Adipocyte (in vitro differentiated cells): Measurements from ENCODE around the gene FBXO4.
"Not testable (repeated sequence)": the region's sequence is repeated elsewhere in the genome, so short reads cannot be mapped to it uniquely, and the experiment has no call there.

Source experiments
- DNase-seq: peaks from one replicate; pipeline ENCODE4 v3.0.0-alpha.2; 2015; ENCODE audit warnings: low read depth
- H3K27me3 ChIP-seq: replicated peaks from 2 replicates; pipeline ENCODE4 v1.7.0; 2013; ENCODE audit warnings: mild to moderate bottlenecking, low read length, moderate library complexity; ENCODE audit not compliant: control insufficient read depth, insufficient read depth
- H3K36me3 ChIP-seq: 2 replicates; pipeline ENCODE4 v1.7.0; 2013; ENCODE audit warnings: low read length, mild to moderate bottlenecking, moderate library complexity; ENCODE audit not compliant: control insufficient read depth, insufficient read depth, severe bottlenecking
- H3K4me1 ChIP-seq: 2 replicates; pipeline ENCODE4 v1.7.0; 2013; ENCODE audit warnings: mild to moderate bottlenecking, low read length, moderate library complexity; ENCODE audit not compliant: control insufficient read depth, insufficient read depth
- H3K4me3 ChIP-seq: 2 replicates; pipeline ENCODE4 v1.7.0; 2013; ENCODE audit warnings: mild to moderate bottlenecking, low read length, moderate library complexity
- H3K9ac ChIP-seq: 2 replicates; pipeline ENCODE4 v1.7.0; 2013; ENCODE audit warnings: mild to moderate bottlenecking, low read length, moderate library complexity
- H3K9me3 ChIP-seq: 2 replicates; pipeline ENCODE4 v1.7.0; 2013; ENCODE audit warnings: mild to moderate bottlenecking, low read length, moderate library complexity; ENCODE audit not compliant: control insufficient read depth

The FBXO4 gene

DNA sequence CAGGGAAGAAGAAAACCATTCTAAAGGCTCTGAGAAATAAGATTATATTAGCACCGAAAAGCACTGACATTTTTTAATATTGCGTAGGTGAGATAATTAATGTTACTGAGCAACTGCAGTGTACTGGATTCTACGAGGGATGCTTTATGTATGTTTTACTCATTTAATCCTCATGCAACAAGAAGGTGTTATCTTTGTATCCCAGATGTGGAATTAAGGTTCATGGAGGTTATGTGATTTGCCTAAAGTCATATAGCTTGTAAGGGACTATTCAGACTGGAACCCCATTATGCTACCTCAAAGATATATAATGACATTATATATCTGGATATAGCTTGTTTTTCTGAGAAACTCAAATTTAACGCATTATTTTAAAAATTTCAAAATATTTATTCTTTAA is 2.5 kb downstream of the FBXO4 start:
- no peak for DNase-seq
- no peaks in the 10 kb centered on the region for H3K9me3 ChIP-seq
- peaks cover 10% of the 10 kb centered on the region for H3K36me3 ChIP-seq
- H3K9ac ChIP-seq, result no peak overlapping the region
- peaks cover 11% of the 10 kb centered on the region for H3K4me1 ChIP-seq
- no peak overlapping the region for H3K4me3 ChIP-seq
- H3K27me3 ChIP-seq, result no peaks in the 10 kb centered on the region

DNA sequence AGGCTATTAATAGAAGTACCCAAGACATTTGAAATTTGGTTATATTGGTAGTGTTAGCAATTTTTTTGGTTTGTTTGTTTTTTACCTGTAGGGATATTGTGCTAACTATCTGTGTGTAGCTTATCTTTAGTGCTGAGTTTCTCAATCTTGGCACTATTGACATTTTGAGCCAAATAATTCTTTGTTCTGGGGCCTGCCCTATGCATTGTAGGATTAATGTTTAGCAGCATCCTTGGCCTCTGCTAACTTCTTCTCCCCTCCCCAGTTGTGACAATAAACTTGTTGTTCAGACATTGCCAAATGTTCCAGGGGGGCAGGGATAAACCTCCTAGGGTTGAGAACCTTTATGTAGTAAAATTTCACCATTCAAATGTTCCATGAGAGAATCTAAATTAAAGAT is 4.0 kb downstream of the FBXO4 start:
- Histone ChIP-seq H3K36me3 (peaks cover 14% of the 10 kb centered on the region), H3K9ac (no peak overlapping the region), H3K9me3 (no peaks in the 10 kb centered on the region), H3K4me3 (no peak overlapping the region), H3K4me1 (peaks cover 11% of the 10 kb centered on the region), H3K27me3 (no peaks in the 10 kb centered on the region)
- DNase-seq, result no peak

DNA sequence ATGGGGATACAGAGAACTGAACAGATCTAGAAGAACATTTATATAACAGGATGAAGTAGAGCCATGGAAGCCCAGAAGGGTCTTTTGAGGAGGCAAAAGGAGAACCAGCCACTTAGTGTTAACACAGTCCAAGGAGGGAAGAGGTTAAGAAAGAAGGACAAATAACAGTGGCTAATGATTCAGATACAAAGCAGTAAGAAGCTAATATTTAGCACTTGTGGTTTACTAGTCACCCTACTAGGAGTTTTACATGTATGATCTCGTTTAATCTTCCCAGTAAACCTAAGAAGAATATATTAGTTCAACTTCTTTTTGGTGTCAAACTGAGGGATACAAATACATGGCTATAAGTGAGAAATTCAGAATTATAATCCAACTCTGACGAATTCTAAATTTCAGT is 7.7 kb downstream of the FBXO4 start:
- no peak for DNase-seq
- Histone ChIP-seq H3K36me3 (peaks cover 22% of the 10 kb centered on the region), H3K4me3 (no peak overlapping the region)

DNA sequence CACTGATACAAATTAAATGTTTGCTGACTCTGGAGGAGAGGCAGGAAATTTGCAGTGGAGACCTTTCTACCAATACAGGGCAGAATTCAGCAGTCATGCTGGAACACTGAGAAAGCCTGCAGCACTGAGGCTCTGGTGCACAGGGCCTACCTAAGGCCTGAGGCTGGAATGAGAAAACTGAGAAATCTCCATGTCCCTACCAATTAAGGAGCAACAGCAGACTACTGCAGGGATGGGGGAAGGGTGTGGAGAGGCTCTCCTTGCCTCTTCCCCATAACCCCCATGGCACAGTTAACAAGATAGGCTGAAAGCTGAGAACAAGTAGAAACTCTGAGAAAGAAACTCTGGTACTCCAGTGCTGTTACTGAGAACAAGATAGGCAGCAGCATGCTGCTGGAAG is 10.5 kb downstream of the FBXO4 start:
- H3K27me3 ChIP-seq, result no peaks in the 10 kb centered on the region
- no peaks in the 10 kb centered on the region for H3K9me3 ChIP-seq
- no peak overlapping the region for H3K9ac ChIP-seq
- no peak for DNase-seq
- no peak overlapping the region for H3K4me3 ChIP-seq
- H3K36me3 ChIP-seq, result peaks cover 28% of the 10 kb centered on the region
- H3K4me1 ChIP-seq, result no peaks in the 10 kb centered on the region

More for the DNA sequence above, 7.7 kb downstream of the FBXO4 start:
- Histone ChIP-seq H3K27me3 (no peaks in the 10 kb centered on the region), H3K9me3 (no peaks in the 10 kb centered on the region), H3K9ac (no peak overlapping the region), H3K4me1 (no peaks in the 10 kb centered on the region)

DNA sequence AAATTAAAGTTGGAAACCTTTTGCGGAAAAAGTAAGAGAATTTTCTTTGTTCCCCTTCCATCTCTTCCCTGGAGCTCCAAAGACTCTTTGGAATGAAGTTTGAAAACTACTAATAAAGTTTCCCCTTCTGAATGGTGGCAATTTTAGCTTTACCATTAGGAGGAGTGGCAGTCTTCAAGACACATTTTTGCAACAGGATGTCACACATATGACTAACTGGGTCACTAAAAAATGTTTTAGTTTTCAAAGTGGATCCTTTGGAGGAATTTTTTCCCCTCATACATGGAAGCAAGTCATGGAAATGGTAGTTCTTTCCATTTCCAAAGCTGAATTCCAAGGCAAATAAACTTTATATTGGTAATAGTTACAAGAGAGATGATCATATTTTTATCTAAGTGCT is 15.6 kb downstream of the FBXO4 start:
- H3K36me3 ChIP-seq, result peaks cover 22% of the 10 kb centered on the region
- H3K9ac ChIP-seq, result no peak overlapping the region
- DNase-seq, result peak; percentile 3
- no peaks in the 10 kb centered on the region for H3K4me1 ChIP-seq
- no peaks in the 10 kb centered on the region for H3K27me3 ChIP-seq
- no peaks in the 10 kb centered on the region for H3K9me3 ChIP-seq
- no peak overlapping the region for H3K4me3 ChIP-seq

DNA sequence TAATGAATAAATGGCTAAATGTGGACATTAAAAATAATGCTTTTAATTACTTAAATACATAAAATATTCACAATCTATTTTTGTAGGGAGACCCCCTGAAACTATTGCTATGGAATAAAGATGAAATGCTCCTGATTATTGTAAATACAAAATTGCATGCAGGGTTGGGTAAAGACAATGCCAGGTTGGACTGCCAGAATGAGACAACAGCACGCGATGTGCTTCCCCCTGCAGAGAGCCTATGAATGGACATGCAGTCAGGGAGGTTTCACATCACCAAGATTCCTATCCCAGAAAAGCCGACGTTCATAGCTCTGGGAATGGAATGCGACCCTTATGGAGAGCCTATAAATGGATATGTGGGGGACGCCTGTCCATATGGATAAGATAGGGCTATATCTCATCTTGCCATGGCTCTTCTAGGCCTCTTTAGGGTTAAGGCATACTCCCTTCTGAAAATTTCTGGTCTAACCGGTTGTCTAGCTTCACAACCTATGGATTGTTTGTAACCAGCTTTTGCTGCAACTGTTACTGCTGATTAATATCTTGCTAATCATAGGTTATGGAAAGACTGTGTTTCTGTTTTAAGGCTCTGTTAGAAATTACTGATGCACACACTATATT is 20.4 kb downstream of the FBXO4 start:
- H3K9ac ChIP-seq, H3K4me3 ChIP-seq, H3K9me3 ChIP-seq, H3K4me1 ChIP-seq, DNase-seq, H3K36me3 ChIP-seq, H3K27me3 ChIP-seq: not testable (repeated sequence)

DNA sequence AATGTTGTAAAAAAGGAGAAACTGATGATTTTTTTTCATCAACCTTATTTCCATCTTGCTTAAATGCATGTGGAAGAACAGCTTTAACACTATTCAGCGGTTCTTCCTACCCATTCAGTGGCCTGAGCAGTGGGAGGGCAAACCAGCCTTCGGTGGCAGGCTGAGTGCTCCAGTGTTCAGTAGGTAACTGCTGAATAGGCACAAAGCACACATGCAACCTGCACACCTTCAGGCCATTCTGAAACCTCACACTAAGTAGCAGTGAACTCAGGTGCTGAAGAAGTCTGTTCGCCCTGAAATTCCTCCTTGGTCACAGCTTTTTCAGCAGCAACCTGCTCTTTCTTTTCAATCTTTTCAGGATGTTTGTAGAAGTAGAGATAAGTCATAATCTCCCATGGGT is 26.1 kb downstream of the FBXO4 start:
- H3K27me3 ChIP-seq, result no peaks in the 10 kb centered on the region
- DNase-seq, result no peak
- H3K36me3 ChIP-seq, result no peaks in the 10 kb centered on the region
- H3K9ac ChIP-seq, result no peak overlapping the region
- no peaks in the 10 kb centered on the region for H3K4me1 ChIP-seq
- H3K9me3 ChIP-seq, result peaks cover 9% of the 10 kb centered on the region
- H3K4me3 ChIP-seq, result no peak overlapping the region

DNA sequence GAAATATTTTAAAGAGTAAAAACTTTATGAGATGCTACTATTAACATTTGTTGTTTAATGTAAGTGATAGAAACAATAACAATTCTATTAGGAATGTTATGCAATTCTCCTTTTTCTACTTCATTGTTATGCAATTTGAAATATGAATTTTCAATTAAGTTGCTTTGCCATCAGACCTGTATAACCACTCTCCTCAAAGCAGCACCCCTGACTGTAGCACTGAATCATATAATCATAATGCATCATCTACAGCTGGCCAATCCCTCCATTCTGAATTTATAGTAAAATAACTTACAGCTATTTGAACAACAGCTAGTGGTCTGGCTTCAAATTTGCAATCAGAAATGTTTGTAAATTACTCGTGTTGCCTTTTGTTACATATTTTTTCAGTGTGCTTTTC is 29.2 kb downstream of the FBXO4 start:
- H3K9ac ChIP-seq, result no peak overlapping the region
- H3K4me1 ChIP-seq, result no peaks in the 10 kb centered on the region
- H3K36me3 ChIP-seq, result no peaks in the 10 kb centered on the region
- peaks cover 25% of the 10 kb centered on the region for H3K9me3 ChIP-seq
- DNase-seq, result no peak
- no peak overlapping the region for H3K4me3 ChIP-seq
- no peaks in the 10 kb centered on the region for H3K27me3 ChIP-seq

DNA sequence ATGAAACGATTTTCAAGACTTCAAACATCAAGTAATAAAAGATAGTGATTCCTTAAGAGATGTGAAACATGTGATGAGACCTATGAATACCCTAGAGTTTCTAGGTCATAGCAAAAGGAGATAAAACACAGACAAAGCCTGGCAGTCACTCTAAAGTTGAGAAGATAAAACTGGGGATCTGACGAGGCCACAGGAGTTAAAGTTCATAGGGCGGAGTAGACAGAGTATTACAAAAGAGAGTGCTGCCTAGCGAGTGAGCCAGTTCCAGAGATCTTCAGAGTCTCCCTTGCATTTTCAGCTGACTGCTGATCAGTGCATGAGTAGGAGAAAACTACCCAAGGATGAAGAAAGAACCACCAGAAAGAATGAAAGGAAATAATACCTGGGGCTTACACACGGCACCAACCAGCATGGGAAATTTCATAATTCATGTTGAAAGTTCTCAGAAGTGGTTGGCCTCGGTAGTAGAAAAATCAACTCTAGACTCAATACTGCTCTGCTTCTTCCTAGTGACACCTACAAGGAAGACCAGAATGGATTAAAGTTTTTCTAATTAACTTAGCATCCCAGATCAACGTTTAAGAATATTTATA is 30.4 kb downstream of the FBXO4 start:
- H3K36me3 ChIP-seq, result no peaks in the 10 kb centered on the region
- H3K4me1 ChIP-seq, result no peaks in the 10 kb centered on the region
- H3K9me3 ChIP-seq, result peaks cover 35% of the 10 kb centered on the region
- DNase-seq, result no peak
- no peaks in the 10 kb centered on the region for H3K27me3 ChIP-seq
- H3K9ac ChIP-seq, result no peak overlapping the region
- H3K4me3 ChIP-seq, result no peak overlapping the region

DNA sequence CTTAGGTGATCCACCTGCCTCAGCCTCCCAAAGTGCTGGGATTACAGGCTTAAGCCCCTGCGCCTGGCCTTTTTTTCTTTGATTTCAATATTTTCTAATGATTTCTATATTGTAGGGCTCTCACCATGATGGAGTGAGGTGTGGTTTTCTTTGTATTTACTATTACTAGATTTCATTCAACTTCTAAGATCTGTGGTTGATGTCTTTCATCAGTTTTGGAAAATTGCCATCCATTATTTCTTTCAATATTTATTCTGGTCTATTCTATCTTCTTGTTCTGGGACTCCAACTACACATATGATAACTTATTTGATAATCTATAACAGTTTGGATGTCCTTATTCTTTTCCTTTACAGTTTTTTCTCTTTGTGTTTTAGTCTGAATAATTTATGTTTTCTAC is 31.9 kb downstream of the FBXO4 start:
- no peak overlapping the region for H3K9ac ChIP-seq
- H3K9me3 ChIP-seq, result peaks cover 48% of the 10 kb centered on the region
- no peak for DNase-seq
- H3K36me3 ChIP-seq, result no peaks in the 10 kb centered on the region
- no peaks in the 10 kb centered on the region for H3K27me3 ChIP-seq
- H3K4me3 ChIP-seq, result no peak overlapping the region
- no peaks in the 10 kb centered on the region for H3K4me1 ChIP-seq

DNA sequence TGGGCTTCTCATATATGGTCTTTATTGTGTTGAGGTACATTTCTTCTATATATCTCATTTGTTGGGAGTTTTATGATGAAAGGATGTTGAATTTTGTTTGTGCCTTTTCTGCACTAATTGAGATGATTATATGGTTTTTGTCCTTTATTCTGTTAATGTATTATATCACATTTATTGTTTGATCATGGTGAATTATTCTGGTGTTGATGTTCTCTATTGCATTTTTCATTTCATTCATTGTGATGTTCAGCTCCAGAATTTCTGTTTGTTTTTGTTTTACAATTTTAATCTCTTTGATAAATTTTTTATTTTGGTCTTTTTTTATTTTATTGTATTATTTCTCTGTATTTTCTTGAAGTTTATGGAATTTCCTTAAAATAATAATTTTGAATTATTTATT is 35.4 kb downstream of the FBXO4 start:
- no peak overlapping the region for H3K9ac ChIP-seq
- no peaks in the 10 kb centered on the region for H3K27me3 ChIP-seq
- no peak overlapping the region for H3K4me3 ChIP-seq
- DNase-seq, result no peak
- H3K4me1 ChIP-seq, result no peaks in the 10 kb centered on the region
- peaks cover 46% of the 10 kb centered on the region for H3K9me3 ChIP-seq
- H3K36me3 ChIP-seq, result no peaks in the 10 kb centered on the region

DNA sequence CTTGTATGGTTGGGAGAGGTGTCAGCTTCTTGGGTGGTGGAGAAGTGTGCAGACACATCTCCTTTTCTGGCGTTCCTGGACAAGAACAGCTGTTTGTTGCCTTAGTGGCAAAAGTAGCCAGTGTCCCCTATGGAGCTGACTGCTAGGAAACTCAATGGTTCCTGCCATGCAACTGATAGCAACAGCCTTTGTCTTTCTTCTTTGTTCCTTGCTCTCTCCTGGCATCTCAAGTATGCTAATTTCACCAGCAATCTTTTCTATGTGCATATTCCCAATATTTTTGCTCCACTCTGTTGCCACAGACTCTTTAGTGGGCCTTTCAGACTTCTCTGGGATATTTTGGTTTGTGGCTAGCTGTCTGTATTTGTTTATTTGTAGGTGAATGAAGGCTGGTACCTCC is 36.7 kb downstream of the FBXO4 start:
- Histone ChIP-seq H3K36me3 (no peaks in the 10 kb centered on the region), H3K9ac (no peak overlapping the region), H3K4me3 (no peak overlapping the region), H3K9me3 (peaks cover 36% of the 10 kb centered on the region), H3K27me3 (no peaks in the 10 kb centered on the region), H3K4me1 (no peaks in the 10 kb centered on the region)
- DNase-seq, result no peak
